ENCODE data around the gene PREPL. TPM values are rescaled to one million over a fixed set of nuclear protein-coding genes. Genes with fewer than 3 reads are reported as not detected.

The PREPL gene
- polyA plus RNA-seq, 3 donors: 169 to 198 (median 184) TPM

- no peak for DNase-seq (ENCODE audit: low read depth in 3 of 3, low spot score in 2 of 3)
These were observed 63.9 kb downstream of the PREPL start for GRCh38 chr2:44297431-44297830.

- DNase-seq (ENCODE audit: low read depth in 3 of 3, low spot score in 2 of 3): no peak
These were observed 64.6 kb downstream of the PREPL start for GRCh38 chr2:44296653-44297052.

GRCh38 chr2:44295633-44296359 is 65.5 kb downstream of the PREPL start:
- no peak for DNase-seq (ENCODE audit: low read depth in 3 of 3, low spot score in 2 of 3)

GRCh38 chr2:44295113-44295512 is 66.2 kb downstream of the PREPL start:
- DNase-seq (ENCODE audit: low read depth in 3 of 3, low spot score in 2 of 3): no peak

- peak in 2 of 3 donors; percentile 63 to 79 for DNase-seq (ENCODE audit: low read depth in 3 of 3, low spot score in 2 of 3)
These were observed 69.7 kb downstream of the PREPL start for GRCh38 chr2:44291281-44292248.

- no peak for DNase-seq (ENCODE audit: low read depth in 3 of 3, low spot score in 2 of 3)
These were observed 71.0 kb downstream of the PREPL start for GRCh38 chr2:44290261-44290660.

- no peak for DNase-seq (ENCODE audit: low read depth in 3 of 3, low spot score in 2 of 3)
These were observed 74.2 kb downstream of the PREPL start for GRCh38 chr2:44286884-44287638.

GRCh38 chr2:44286119-44286883 is 75.0 kb downstream of the PREPL start:
- no peak for DNase-seq (ENCODE audit: low read depth in 3 of 3, low spot score in 2 of 3)

GRCh38 chr2:44285174-44285573 is 76.1 kb downstream of the PREPL start:
- no peak for DNase-seq (ENCODE audit: low read depth in 3 of 3, low spot score in 2 of 3)

GRCh38 chr2:44283116-44283666 is 78.1 kb downstream of the PREPL start:
- DNase-seq (ENCODE audit: low read depth in 3 of 3, low spot score in 2 of 3): no peak

- DNase-seq (ENCODE audit: low read depth in 3 of 3, low spot score in 2 of 3): no peak
These were observed 80.4 kb downstream of the PREPL start for GRCh38 chr2:44280869-44281268.

- no peak for DNase-seq (ENCODE audit: low read depth in 3 of 3, low spot score in 2 of 3)
These were observed 83.8 kb downstream of the PREPL start for GRCh38 chr2:44277541-44277940.

GRCh38 chr2:44275927-44276303 is 85.4 kb downstream of the PREPL start:
- DNase-seq (ENCODE audit: low read depth in 3 of 3, low spot score in 2 of 3): no peak

- no peak for DNase-seq (ENCODE audit: low read depth in 3 of 3, low spot score in 2 of 3)
These were observed 87.7 kb downstream of the PREPL start for GRCh38 chr2:44273596-44273995.

GRCh38 chr2:44273076-44273475 is 88.2 kb downstream of the PREPL start:
- no peak for DNase-seq (ENCODE audit: low read depth in 3 of 3, low spot score in 2 of 3)

- DNase-seq (ENCODE audit: low read depth in 3 of 3, low spot score in 2 of 3): no peak
These were observed 90.0 kb downstream of the PREPL start for GRCh38 chr2:44271296-44271695.

- DNase-seq (ENCODE audit: low read depth in 3 of 3, low spot score in 2 of 3): no peak
These were observed 91.5 kb downstream of the PREPL start for GRCh38 chr2:44269831-44270230.

- no peak for DNase-seq (ENCODE audit: low read depth in 3 of 3, low spot score in 2 of 3)
These were observed 93.3 kb downstream of the PREPL start for GRCh38 chr2:44267796-44268648.
